OCI-LY3 (cell line): ENCODE measurements around the gene ABCD1.

Experiments used
- CTCF ChIP-seq: fragments of 200-600, 300-600 bp; sonication (generic); IDR thresholded peaks from 2 replicates; pipeline ENCODE4 v1.5.1; 2014; ENCODE audit warnings: antibody characterized with exemption, low read length, low read depth
- EZH2phosphoT487 ChIP-seq: fragments of 200-600 bp; shearing (Covaris generic); IDR thresholded peaks from 2 replicates; pipeline ENCODE4 v1.6.1; 2018; ENCODE audit warnings: antibody characterized with exemption, mixed run types, low read depth

GRCh38 chrX:153725039-153725831 lies 579 bp downstream of the ABCD1 start:
- TF ChIP-seq CTCF (no peak), EZH2phosphoT487 (no peak)
